ENCODE measurements around the gene CNTN5. TPM values are rescaled to one million over a fixed set of nuclear protein-coding genes. Genes with fewer than 3 reads are reported as not detected.

The CNTN5 gene
- total RNA-seq, 1 donor from 2014 or later: not detected

GRCh38 chr11:100094121-100094865 is 1073.5 kb downstream of the CNTN5 start:
- H3K27ac Mint-ChIP-seq: no peak overlapping the region
- H3K4me3 Mint-ChIP-seq (ENCODE audit: low read depth): no peak overlapping the region
- intact Hi-C loops (cut with micrococcal nuclease): no loop called here
- DNase-seq (ENCODE audit: low spot score): no peak
- no peaks in the 10 kb centered on the region for H3K36me3 Mint-ChIP-seq (ENCODE audit: low read depth)
- H3K9me3 Mint-ChIP-seq: peaks cover 49% of the 10 kb centered on the region
- no peaks in the 10 kb centered on the region for H3K27me3 Mint-ChIP-seq (ENCODE audit: low read depth)
- H3K4me1 Mint-ChIP-seq (ENCODE audit: low read depth): no peaks in the 10 kb centered on the region

GRCh38 chr11:100095809-100096208 is 1075.1 kb downstream of the CNTN5 start:
- H3K9me3 Mint-ChIP-seq: peaks cover 55% of the 10 kb centered on the region
- intact Hi-C loops (cut with micrococcal nuclease): no loop called here

GRCh38 chr11:100098560-100098959 is 1077.8 kb downstream of the CNTN5 start:
- no peak overlapping the region for H3K4me3 Mint-ChIP-seq (ENCODE audit: low read depth)
- intact Hi-C loops (cut with micrococcal nuclease): no loop called here
- DNase-seq (ENCODE audit: low spot score): no peak
- H3K27ac Mint-ChIP-seq: no peak overlapping the region
- no peaks in the 10 kb centered on the region for H3K27me3 Mint-ChIP-seq (ENCODE audit: low read depth)
- H3K4me1 Mint-ChIP-seq (ENCODE audit: low read depth): no peaks in the 10 kb centered on the region
- H3K36me3 Mint-ChIP-seq (ENCODE audit: low read depth): no peaks in the 10 kb centered on the region
- peaks cover 59% of the 10 kb centered on the region for H3K9me3 Mint-ChIP-seq

More at GRCh38 chr11:100095809-100096208, 1075.1 kb downstream of the CNTN5 start:
- H3K4me3 Mint-ChIP-seq (ENCODE audit: low read depth): no peak overlapping the region
- DNase-seq (ENCODE audit: low spot score): no peak
- H3K27me3 Mint-ChIP-seq (ENCODE audit: low read depth): no peaks in the 10 kb centered on the region
- H3K27ac Mint-ChIP-seq: no peak overlapping the region
- no peaks in the 10 kb centered on the region for H3K4me1 Mint-ChIP-seq (ENCODE audit: low read depth)
- no peaks in the 10 kb centered on the region for H3K36me3 Mint-ChIP-seq (ENCODE audit: low read depth)

- DNase-seq (ENCODE audit: low spot score): no peak
- no peak overlapping the region for H3K4me3 Mint-ChIP-seq (ENCODE audit: low read depth)
- no peaks in the 10 kb centered on the region for H3K27me3 Mint-ChIP-seq (ENCODE audit: low read depth)
- H3K9me3 Mint-ChIP-seq: peaks cover 41% of the 10 kb centered on the region
- intact Hi-C loops (cut with micrococcal nuclease): no loop called here
- no peak overlapping the region for H3K27ac Mint-ChIP-seq
- H3K4me1 Mint-ChIP-seq (ENCODE audit: low read depth): no peaks in the 10 kb centered on the region
- H3K36me3 Mint-ChIP-seq (ENCODE audit: low read depth): no peaks in the 10 kb centered on the region
Measured at GRCh38 chr11:100105255-100105981, 1084.7 kb downstream of the CNTN5 start.

- peaks cover 36% of the 10 kb centered on the region for H3K9me3 Mint-ChIP-seq
- no peaks in the 10 kb centered on the region for H3K4me1 Mint-ChIP-seq (ENCODE audit: low read depth)
- no peaks in the 10 kb centered on the region for H3K27me3 Mint-ChIP-seq (ENCODE audit: low read depth)
- no peak overlapping the region for H3K27ac Mint-ChIP-seq
- no peak for DNase-seq (ENCODE audit: low spot score)
- no peak overlapping the region for H3K4me3 Mint-ChIP-seq (ENCODE audit: low read depth)
- no peaks in the 10 kb centered on the region for H3K36me3 Mint-ChIP-seq (ENCODE audit: low read depth)
- intact Hi-C loops (cut with micrococcal nuclease): no loop called here
Measured at GRCh38 chr11:100105982-100106358, 1085.2 kb downstream of the CNTN5 start.

- intact Hi-C loops (cut with micrococcal nuclease): no loop called here
- H3K36me3 Mint-ChIP-seq (ENCODE audit: low read depth): no peaks in the 10 kb centered on the region
- H3K27me3 Mint-ChIP-seq (ENCODE audit: low read depth): no peaks in the 10 kb centered on the region
- no peaks in the 10 kb centered on the region for H3K4me1 Mint-ChIP-seq (ENCODE audit: low read depth)
- H3K27ac Mint-ChIP-seq: no peak overlapping the region
- peaks cover 41% of the 10 kb centered on the region for H3K9me3 Mint-ChIP-seq
- DNase-seq (ENCODE audit: low spot score): no peak
- no peak overlapping the region for H3K4me3 Mint-ChIP-seq (ENCODE audit: low read depth)
Measured at GRCh38 chr11:100119176-100119575, 1098.4 kb downstream of the CNTN5 start.

GRCh38 chr11:100133114-100133513 is 1112.4 kb downstream of the CNTN5 start:
- Mint-ChIP-seq H3K36me3 (ENCODE audit: low read depth) (no peaks in the 10 kb centered on the region), H3K9me3 (peaks cover 40% of the 10 kb centered on the region), H3K27ac (no peak overlapping the region), H3K4me1 (ENCODE audit: low read depth) (no peaks in the 10 kb centered on the region), H3K4me3 (ENCODE audit: low read depth) (no peak overlapping the region), H3K27me3 (ENCODE audit: low read depth) (no peaks in the 10 kb centered on the region)
- intact Hi-C loops (cut with micrococcal nuclease): no loop called here
- DNase-seq (ENCODE audit: low spot score): no peak

GRCh38 chr11:100141201-100141600 is 1120.5 kb downstream of the CNTN5 start:
- no peak overlapping the region for H3K27ac Mint-ChIP-seq
- intact Hi-C loops (cut with micrococcal nuclease): no loop called here
- no peaks in the 10 kb centered on the region for H3K36me3 Mint-ChIP-seq (ENCODE audit: low read depth)
- H3K4me1 Mint-ChIP-seq (ENCODE audit: low read depth): no peaks in the 10 kb centered on the region
- peaks cover 5% of the 10 kb centered on the region for H3K9me3 Mint-ChIP-seq
- DNase-seq (ENCODE audit: low spot score): no peak
- H3K27me3 Mint-ChIP-seq (ENCODE audit: low read depth): no peaks in the 10 kb centered on the region
- H3K4me3 Mint-ChIP-seq (ENCODE audit: low read depth): no peak overlapping the region

- H3K27me3 Mint-ChIP-seq (ENCODE audit: low read depth): no peaks in the 10 kb centered on the region
- no peak for DNase-seq (ENCODE audit: low spot score)
- H3K9me3 Mint-ChIP-seq: peaks cover 54% of the 10 kb centered on the region
- intact Hi-C loops (cut with micrococcal nuclease): no loop called here
- no peaks in the 10 kb centered on the region for H3K36me3 Mint-ChIP-seq (ENCODE audit: low read depth)
- no peaks in the 10 kb centered on the region for H3K4me1 Mint-ChIP-seq (ENCODE audit: low read depth)
- no peak overlapping the region for H3K27ac Mint-ChIP-seq
- no peak overlapping the region for H3K4me3 Mint-ChIP-seq (ENCODE audit: low read depth)
Measured at GRCh38 chr11:100151944-100152343, 1131.2 kb downstream of the CNTN5 start.

GRCh38 chr11:100152766-100153165 is 1132.0 kb downstream of the CNTN5 start:
- Mint-ChIP-seq H3K9me3 (peaks cover 50% of the 10 kb centered on the region), H3K27ac (no peak overlapping the region), H3K27me3 (ENCODE audit: low read depth) (no peaks in the 10 kb centered on the region), H3K36me3 (ENCODE audit: low read depth) (no peaks in the 10 kb centered on the region), H3K4me1 (ENCODE audit: low read depth) (no peaks in the 10 kb centered on the region), H3K4me3 (ENCODE audit: low read depth) (no peak overlapping the region)
- no peak for DNase-seq (ENCODE audit: low spot score)
- intact Hi-C loops (cut with micrococcal nuclease): no loop called here

- intact Hi-C loops (cut with micrococcal nuclease): no loop called here
- Mint-ChIP-seq H3K36me3 (ENCODE audit: low read depth) (no peaks in the 10 kb centered on the region), H3K9me3 (peaks cover 27% of the 10 kb centered on the region), H3K27ac (no peak overlapping the region), H3K27me3 (ENCODE audit: low read depth) (no peaks in the 10 kb centered on the region), H3K4me3 (ENCODE audit: low read depth) (no peak overlapping the region), H3K4me1 (ENCODE audit: low read depth) (no peaks in the 10 kb centered on the region)
- no peak for DNase-seq (ENCODE audit: low spot score)
Measured at GRCh38 chr11:100163471-100163870, 1142.7 kb downstream of the CNTN5 start.

GRCh38 chr11:100174881-100175280 is 1154.1 kb downstream of the CNTN5 start:
- Mint-ChIP-seq H3K27ac (no peak overlapping the region), H3K4me1 (ENCODE audit: low read depth) (no peaks in the 10 kb centered on the region), H3K36me3 (ENCODE audit: low read depth) (no peaks in the 10 kb centered on the region), H3K4me3 (ENCODE audit: low read depth) (no peak overlapping the region), H3K27me3 (ENCODE audit: low read depth) (no peaks in the 10 kb centered on the region), H3K9me3 (peaks cover 54% of the 10 kb centered on the region)
- intact Hi-C loops (cut with micrococcal nuclease): no loop called here
- no peak for DNase-seq (ENCODE audit: low spot score)

GRCh38 chr11:100176456-100176855 is 1155.7 kb downstream of the CNTN5 start:
- intact Hi-C loops (cut with micrococcal nuclease): no loop called here
- peaks cover 58% of the 10 kb centered on the region for H3K9me3 Mint-ChIP-seq
- no peak for DNase-seq (ENCODE audit: low spot score)
- no peaks in the 10 kb centered on the region for H3K36me3 Mint-ChIP-seq (ENCODE audit: low read depth)
- no peak overlapping the region for H3K27ac Mint-ChIP-seq
- no peaks in the 10 kb centered on the region for H3K4me1 Mint-ChIP-seq (ENCODE audit: low read depth)
- no peak overlapping the region for H3K4me3 Mint-ChIP-seq (ENCODE audit: low read depth)
- H3K27me3 Mint-ChIP-seq (ENCODE audit: low read depth): no peaks in the 10 kb centered on the region
